GM18505 (cell line): ENCODE data around the gene ATP8A1.
A peak's percentile ranks its signal among the peaks of the same experiment; 100 is the strongest.

Source experiments
- ATAC-seq: cut with Tn5 transposase; IDR thresholded peaks from one replicate; pipeline ENCODE4 v1.9.1; 2021; ENCODE audit not compliant: unreplicated experiment
- POLR2A ChIP-seq: IDR thresholded peaks from 4 replicates; pipeline ENCODE4 v1.6.1; 2011; ENCODE audit warnings: borderline replicate concordance; ENCODE audit not compliant: insufficient read depth, insufficient read length; ENCODE audit errors: extremely low read depth

The ATP8A1 gene

DNA sequence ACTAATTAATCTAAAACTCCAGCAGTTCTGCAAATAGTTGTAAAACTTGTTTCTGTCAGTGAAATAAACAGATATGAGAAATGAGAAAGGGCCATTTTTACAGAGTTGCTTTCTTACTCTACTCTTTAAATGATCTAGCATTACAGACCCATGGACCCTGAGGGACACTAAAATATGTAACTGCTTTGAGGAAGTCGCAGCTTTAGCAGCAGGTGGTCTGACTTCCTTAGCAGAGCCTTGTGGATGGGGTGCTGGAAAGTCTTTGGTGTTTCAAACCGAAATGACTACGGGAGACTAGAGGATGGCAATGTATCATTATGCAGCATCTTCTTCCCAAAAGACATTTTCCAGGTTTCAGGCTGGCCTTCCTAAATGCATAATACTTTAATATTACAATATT lies 240.9 kb downstream of the ATP8A1 start:
- TF ChIP-seq POLR2A, result no peak
- ATAC-seq, result no peak

DNA sequence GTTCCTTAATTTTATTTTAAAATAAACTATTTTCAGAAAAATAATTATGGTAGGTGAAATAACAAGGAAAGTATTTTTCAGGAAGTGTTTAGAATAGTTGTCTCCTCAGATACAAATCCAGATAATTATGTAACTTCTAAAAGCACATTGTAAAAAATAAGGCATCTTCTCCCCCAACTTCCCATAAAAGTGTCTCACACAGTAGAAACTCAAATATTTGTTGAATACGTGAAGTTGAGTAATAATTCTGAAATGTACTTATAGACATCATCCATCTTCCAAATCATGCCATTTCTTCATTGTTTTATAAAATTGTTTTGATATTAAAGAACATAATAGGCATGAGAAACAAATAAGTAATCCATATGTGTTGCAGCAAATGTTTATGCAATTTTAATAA lies 241.6 kb downstream of the ATP8A1 start:
- ATAC-seq, result no peak
- TF ChIP-seq POLR2A, result no peak

- no peak for TF ChIP-seq POLR2A
- ATAC-seq, result no peak
Observed at GRCh38 chr4:42412251-42412650, 244.7 kb downstream of the ATP8A1 start.

GRCh38 chr4:42411803-42412202 lies 245.1 kb downstream of the ATP8A1 start:
- no peak for ATAC-seq
- no peak for TF ChIP-seq POLR2A

GRCh38 chr4:42410446-42410845 lies 246.5 kb downstream of the ATP8A1 start:
- no peak for TF ChIP-seq POLR2A
- ATAC-seq, result no peak

GRCh38 chr4:42404001-42404400 lies 252.9 kb downstream of the ATP8A1 start:
- TF ChIP-seq POLR2A, result no peak
- no peak for ATAC-seq

- no peak for ATAC-seq
- TF ChIP-seq POLR2A, result no peak
Observed at GRCh38 chr4:42401171-42401570, 255.7 kb downstream of the ATP8A1 start.

DNA sequence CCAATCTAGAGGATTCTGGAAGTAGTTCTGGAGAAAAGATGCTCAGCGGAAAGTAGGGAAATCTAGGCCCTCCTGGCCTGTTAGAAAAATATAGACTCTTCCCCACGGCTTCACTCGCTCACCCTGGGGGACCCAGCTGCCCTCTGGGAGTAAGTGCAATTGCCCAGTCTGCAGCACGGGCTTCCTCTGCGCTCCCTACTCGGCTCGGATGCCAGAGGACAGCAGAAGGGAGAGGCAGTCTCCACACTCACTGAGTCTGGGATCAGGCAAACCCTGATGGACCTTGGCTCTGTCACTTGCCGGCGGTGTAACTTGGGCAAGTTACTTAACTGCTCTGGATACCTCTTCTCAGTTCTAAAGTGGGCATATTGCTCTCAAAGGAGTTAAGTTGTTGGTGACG lies 257.5 kb downstream of the ATP8A1 start:
- no peak for TF ChIP-seq POLR2A
- ATAC-seq, result no peak

GRCh38 chr4:42398871-42399331 lies 258.0 kb downstream of the ATP8A1 start:
- TF ChIP-seq POLR2A, result no peak
- no peak for ATAC-seq

- ATAC-seq, result peak; percentile 50
- TF ChIP-seq POLR2A, result no peak
Observed at GRCh38 chr4:42398171-42398870, 258.6 kb downstream of the ATP8A1 start.

DNA sequence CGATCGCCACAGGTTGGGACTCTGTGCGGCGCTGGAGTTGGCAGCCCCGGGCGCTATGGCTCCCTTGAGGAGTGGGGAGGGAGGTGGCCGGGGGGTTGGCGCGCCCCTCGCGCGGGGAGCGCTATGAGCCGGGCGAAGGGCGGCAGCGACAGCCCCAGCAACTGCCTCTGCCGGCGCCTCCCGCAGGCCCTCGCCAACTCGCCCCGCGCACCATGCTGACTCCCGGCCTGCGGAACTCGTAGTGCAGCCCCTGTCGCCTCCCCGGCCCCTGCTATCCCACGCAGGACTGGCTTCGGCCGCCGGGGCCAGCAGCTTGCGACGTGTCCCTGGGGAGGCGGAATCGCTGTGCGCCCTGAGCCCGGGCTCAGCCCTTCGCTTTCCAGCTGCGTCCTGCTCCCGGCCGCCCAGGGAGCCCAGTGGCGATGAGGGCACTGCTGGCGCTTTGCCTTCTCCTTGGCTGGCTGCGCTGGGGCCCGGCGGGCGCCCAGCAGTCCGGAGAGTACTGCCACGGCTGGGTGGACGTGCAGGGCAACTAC lies 259.2 kb downstream of the ATP8A1 start:
- ATAC-seq, result peak; percentile 45

DNA sequence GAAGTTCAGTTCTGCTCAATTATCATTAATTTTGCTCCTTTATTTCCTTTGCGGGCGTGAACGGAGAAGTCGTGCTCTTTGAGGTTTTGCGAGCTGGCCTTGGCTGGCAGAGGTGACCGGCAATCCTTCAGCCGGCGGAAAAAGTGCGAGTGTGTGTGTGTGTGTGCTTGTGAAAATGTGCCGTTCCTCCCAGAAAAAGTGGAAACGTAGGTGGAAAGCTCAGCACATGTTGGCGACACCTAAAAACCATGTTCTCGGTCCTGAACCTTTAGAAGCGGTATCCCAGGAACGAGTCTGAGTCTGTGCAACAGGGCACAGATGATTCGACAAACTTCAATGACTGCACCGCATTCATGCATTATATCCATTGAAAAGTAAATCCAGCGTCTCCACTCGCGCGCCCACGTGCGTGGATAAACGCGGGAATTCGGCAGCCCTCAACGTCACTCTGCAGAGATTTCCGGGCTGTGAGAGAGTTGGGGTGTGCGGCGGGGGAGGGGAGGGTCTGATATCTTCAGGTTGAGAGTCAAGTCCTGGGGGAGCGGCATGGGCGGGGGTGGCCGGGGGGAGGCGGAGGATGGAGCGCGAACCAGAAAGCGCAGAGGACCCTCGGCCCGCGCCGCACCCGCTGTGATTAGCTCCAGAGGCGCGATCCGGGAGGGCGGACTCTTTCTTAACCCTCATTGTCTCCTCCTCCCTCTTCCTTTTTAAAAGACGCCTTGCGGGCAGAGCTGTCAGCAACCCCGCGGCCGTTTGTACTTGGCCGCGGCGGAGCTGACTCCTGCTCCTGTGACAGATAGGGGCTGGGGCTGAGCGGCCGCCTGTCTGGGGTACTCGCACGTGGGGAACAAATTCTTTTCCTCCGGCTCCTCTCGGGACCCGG lies 259.9 kb downstream of the ATP8A1 start, which contains the start of gene SHISA3:
TSS of gene SHISA3 (plus strand) at position 737 of the 883 bp plus-strand sequence. CDS start 569 bp downstream, outside the sequence.
- peak; percentile 56 for ATAC-seq
- TF ChIP-seq POLR2A, result no peak

More for the DNA sequence above, 259.2 kb downstream of the ATP8A1 start:
- TF ChIP-seq POLR2A, result no peak

- ATAC-seq, result no peak
- TF ChIP-seq POLR2A, result no peak
Observed at GRCh38 chr4:42396361-42396751, 260.5 kb downstream of the ATP8A1 start.

DNA sequence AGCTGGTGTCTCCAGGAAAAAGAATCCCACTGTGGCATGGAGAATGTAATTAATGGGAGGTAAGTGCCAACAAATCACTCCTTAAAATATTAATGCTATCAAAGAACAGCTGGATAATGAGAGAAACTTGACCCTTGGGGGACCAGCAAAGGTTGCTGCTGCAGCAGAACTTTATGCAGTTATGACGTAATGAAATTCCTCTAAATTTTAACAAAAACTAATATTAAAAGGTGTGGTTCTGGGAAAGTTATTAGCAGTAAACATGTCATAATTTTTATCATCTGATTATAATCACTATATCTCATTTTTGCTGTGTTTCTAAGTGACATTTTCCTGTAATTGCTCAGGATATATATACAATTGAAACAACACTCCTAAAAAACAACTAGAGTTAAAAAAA lies 261.3 kb downstream of the ATP8A1 start:
- no peak for ATAC-seq
- TF ChIP-seq POLR2A, result no peak

- no peak for TF ChIP-seq POLR2A
- no peak for ATAC-seq
Observed at GRCh38 chr4:42392436-42392835, 264.5 kb downstream of the ATP8A1 start.
